HCT116 (cell line): ENCODE results near the gene DNTT.

Source experiments
- CTCF ChIP-seq, 3 experiments: fragments of 200-600 bp in 1 of 3; sonication (generic) in 1 of 3; IDR thresholded peaks in 2 of 3; conservative IDR thresholded peaks in 1 of 3; 2 replicates each; pipeline ENCODE4 v1.5.1; 2012 to 2017; ENCODE audit warnings: low read depth in 2 of 3, low read length in 2 of 3, antibody characterized with exemption in 1 of 3, borderline replicate concordance in 1 of 3, control low read depth in 1 of 3, mild to moderate bottlenecking in 1 of 3, mixed read lengths in 1 of 3, mixed run types in 1 of 3, moderate library complexity in 1 of 3; ENCODE audit not compliant: insufficient read depth in 1 of 3
- RAD21 ChIP-seq: IDR thresholded peaks from 2 replicates; pipeline ENCODE4 v1.6.1; 2012; ENCODE audit warnings: low read depth, mild to moderate bottlenecking

GRCh38 chr10:96285331-96285752 is 18.9 kb upstream of the DNTT start:
- no peak for TF ChIP-seq CTCF (IDR thresholded peaks at IDR 0.05 in 2 of 3, conservative IDR thresholded peaks at IDR 0.05 in 1 of 3; ENCODE audit: borderline replicate concordance in 1 of 3, insufficient read depth in 1 of 3, low read depth in 2 of 3, low read length in 2 of 3)
- TF ChIP-seq RAD21, result no peak
